Liver (tissue), 9 donors: ENCODE results near the gene ELK4. TPM values are rescaled to one million over a fixed set of nuclear protein-coding genes. Genes with fewer than 3 reads are reported as not detected.

Experiments
- DNase-seq: peaks from one replicate; pipeline ENCODE4 v3.0.0-alpha.2; 2017; ENCODE audit warnings: low spot score
- H3K27ac ChIP-seq, 2 donors: one replicate each; pipeline ENCODE4 v1.7.0; 2013; ENCODE audit warnings: inconsistent platforms in 2 of 2, low read length in 2 of 2, control low read depth in 1 of 2, low read depth in 1 of 2, mild to moderate bottlenecking in 1 of 2
- H3K27me3 ChIP-seq, 4 donors: one replicate each; pipeline versions ENCODE4 v1.6.1 to v1.7.0; 2013; ENCODE audit warnings: low read length in 3 of 4, inconsistent platforms in 1 of 4, mild to moderate bottlenecking in 1 of 4, moderate library complexity in 1 of 4; ENCODE audit not compliant: control insufficient read depth in 4 of 4, insufficient read depth in 4 of 4
- H3K36me3 ChIP-seq, 4 donors: one replicate each; pipeline versions ENCODE4 v1.6.1 to v1.7.0; 2013; ENCODE audit warnings: low read length in 3 of 4, mild to moderate bottlenecking in 3 of 4, low read depth in 1 of 4, moderate library complexity in 1 of 4; ENCODE audit not compliant: control insufficient read depth in 4 of 4, insufficient read depth in 3 of 4
- H3K4me1 ChIP-seq, 4 donors: one replicate each; pipeline versions ENCODE4 v1.6.1 to v1.7.0; 2013; ENCODE audit warnings: low read length in 3 of 4, mild to moderate bottlenecking in 3 of 4, moderate library complexity in 1 of 4; ENCODE audit not compliant: control insufficient read depth in 4 of 4, insufficient read depth in 4 of 4
- H3K4me3 ChIP-seq, 3 donors: one replicate each; pipeline versions ENCODE4 v1.6.1 to v1.7.0; 2013; ENCODE audit warnings: low read length in 3 of 3, control low read depth in 1 of 3, low read depth in 1 of 3, mild to moderate bottlenecking in 1 of 3
- H3K9ac ChIP-seq, 2 donors: one replicate each; pipeline ENCODE4 v1.7.0; 2013; ENCODE audit warnings: low read length in 2 of 2, mild to moderate bottlenecking in 2 of 2, moderate library complexity in 2 of 2, control low read depth in 1 of 2, low read depth in 1 of 2
- H3K9me3 ChIP-seq, 4 donors: one replicate each; pipeline versions ENCODE4 v1.6.1 to v1.7.0; 2013; ENCODE audit warnings: low read length in 3 of 4; ENCODE audit not compliant: control insufficient read depth in 4 of 4
- CTCF ChIP-seq: fragments of 150-350 bp; IDR thresholded peaks from 2 replicates; pipeline ENCODE4 v1.5.1; 2017; ENCODE audit warnings: improper control_type of control experiment, low read depth, low read length; ENCODE audit not compliant: missing input control
- EGR1 ChIP-seq, 2 donors: IDR thresholded peaks; 2 replicates each; pipeline ENCODE4 v1.6.1; 2016 to 2018; ENCODE audit warnings: antibody characterized with exemption in 2 of 2, low read depth in 2 of 2
- FOXA1 ChIP-seq: IDR thresholded peaks from 2 replicates; pipeline ENCODE4 v1.6.1; 2016; ENCODE audit warnings: antibody characterized with exemption
- FOXA2 ChIP-seq: IDR thresholded peaks from 2 replicates; pipeline ENCODE4 v1.6.1; 2016; ENCODE audit warnings: antibody characterized with exemption
- HNF4A ChIP-seq, 2 donors: conservative IDR thresholded peaks; 2 replicates each; pipeline ENCODE4 v1.6.1; 2016; ENCODE audit warnings: antibody characterized with exemption in 2 of 2, mild to moderate bottlenecking in 2 of 2
- HNF4G ChIP-seq: IDR thresholded peaks from 2 replicates; pipeline ENCODE4 v1.6.1; 2016; ENCODE audit warnings: antibody characterized with exemption
- NR2F2 ChIP-seq: IDR thresholded peaks from 2 replicates; pipeline ENCODE4 v1.6.1; 2016; ENCODE audit warnings: antibody characterized with exemption
- RAD21 ChIP-seq, 2 donors: IDR thresholded peaks; 2 replicates each; pipeline ENCODE4 v1.6.1; 2016; ENCODE audit warnings: antibody characterized with exemption in 2 of 2, mild to moderate bottlenecking in 2 of 2
- REST ChIP-seq: IDR thresholded peaks from 2 replicates; pipeline ENCODE4 v1.6.1; 2016; ENCODE audit warnings: antibody characterized with exemption, mild to moderate bottlenecking
- RXRA ChIP-seq, 2 donors: IDR thresholded peaks; 2 replicates each; pipeline ENCODE4 v1.6.1; 2017 to 2018; ENCODE audit warnings: antibody characterized with exemption in 2 of 2, mild to moderate bottlenecking in 1 of 2
- YY1 ChIP-seq: IDR thresholded peaks from 2 replicates; pipeline ENCODE4 v1.6.1; 2016; ENCODE audit warnings: antibody characterized with exemption, mild to moderate bottlenecking
- ZBTB33 ChIP-seq: IDR thresholded peaks from 2 replicates; pipeline ENCODE4 v1.6.1; 2016; ENCODE audit warnings: antibody characterized with exemption
- WGBS: extraction: QIAGEN DNeasy Blood & Tissue Kit; methylation state at CpG from one replicate; pipeline ENCODE4 v1.1.7; 2013; 5-methylcytosine and 5-hydroxymethylcytosine counted together
- polyA plus RNA-seq, 2 donors: library from polyadenylated mRNA; stranded (reverse) in 1 of 2; unstranded in 1 of 2; fragments of 200-250 nt in 1 of 2; fragments of >200 nt in 1 of 2; fragmentation: Nextera tagmentation in 1 of 2; extraction: Ambion mirVana in 1 of 2; gene quantifications; one replicate each; pipeline versions ENCODE4 v1.2.1 to v1.2.3, GENCODE V29; 2013 to 2015
- total RNA-seq, 2 donors: library from RNA; depleted of rRNA; stranded (reverse); fragments of >200 nt; gene quantifications; one replicate each; pipeline ENCODE4 v1.2.3, GENCODE V29; 2014
- donor health status: healthy.
- donor health status: healthy.
- donor health status: healthy.
- donor health status: healthy.
- donor health status: healthy.

ELK4 gene
- total and polyA plus RNA-seq, 4 donors, result 3.5 to 20.2 (median 6.9) TPM

GRCh38 chr1:205584732-205585131, 47.1 kb downstream of the ELK4 start:
- TF ChIP-seq NR2F2, result no peak
- H3K4me3 ChIP-seq, result no peak overlapping the region
- no peaks in the 10 kb centered on the region for H3K9me3 ChIP-seq
- 73% methylated on average over 7 of the region's 7 CpGs for WGBS
- peaks cover 0 to 3% (median under 1%) of the 10 kb centered on the region in 4 donors for H3K27me3 ChIP-seq
- no peak for DNase-seq
- no peak overlapping the region for H3K27ac ChIP-seq
- no peaks in the 10 kb centered on the region for H3K36me3 ChIP-seq
- H3K4me1 ChIP-seq, result no peaks in the 10 kb centered on the region
- no peak overlapping the region for H3K9ac ChIP-seq

GRCh38 chr1:205583461-205584130, 48.2 kb downstream of the ELK4 start:
- WGBS, result 95% methylated on average over 7 of the region's 7 CpGs
- H3K9me3 ChIP-seq, result no peaks in the 10 kb centered on the region
- H3K4me1 ChIP-seq, result no peaks in the 10 kb centered on the region
- no peak overlapping the region for H3K4me3 ChIP-seq
- H3K36me3 ChIP-seq, result no peaks in the 10 kb centered on the region
- H3K9ac ChIP-seq, result no peak overlapping the region
- peaks cover 0 to 8% (median 2%) of the 10 kb centered on the region in 4 donors for H3K27me3 ChIP-seq
- no peak overlapping the region for H3K27ac ChIP-seq
- DNase-seq, result no peak
- TF ChIP-seq EGR1 (IDR thresholded peaks at IDR 0.05; ENCODE audit: low read depth in 2 of 2) (no peak), FOXA1 (no peak), REST (no peak), RXRA (IDR thresholded peaks at IDR 0.05) (no peak), RAD21 (IDR thresholded peaks at IDR 0.05) (no peak)

- Histone ChIP-seq H3K4me1 (no peaks in the 10 kb centered on the region), H3K27me3 (peaks cover 0 to 8% (median 2%) of the 10 kb centered on the region in 4 donors), H3K9me3 (no peaks in the 10 kb centered on the region), H3K27ac (no peak overlapping the region), H3K36me3 (no peaks in the 10 kb centered on the region), H3K4me3 (no peak overlapping the region), H3K9ac (no peak overlapping the region)
- TF ChIP-seq FOXA2, result no peak
- no peak for TF ChIP-seq ZBTB33
- no peak for TF ChIP-seq YY1
- no peak for TF ChIP-seq HNF4G
- TF ChIP-seq CTCF, result no peak
- TF ChIP-seq EGR1 (IDR thresholded peaks at IDR 0.05; ENCODE audit: low read depth in 2 of 2), result no peak
- no peak for TF ChIP-seq RAD21 (IDR thresholded peaks at IDR 0.05)
- TF ChIP-seq HNF4A (conservative IDR thresholded peaks at IDR 0.05), result no peak
- WGBS, result 71% methylated on average over 6 of the region's 6 CpGs
- no peak for DNase-seq
These were observed 49.1 kb downstream of the ELK4 start for GRCh38 chr1:205582471-205583291.
